GM12865 (cell line): Measurements from ENCODE around the gene LBX1.

ENCODE experiments used
- DNase-seq: peaks from one replicate; pipeline ENCODE4 v3.0.0; 2010; ENCODE audit warnings: low read depth
- H3K4me3 ChIP-seq: 2 replicates; pipeline ENCODE4 v1.5.1; 2011; ENCODE audit warnings: mild to moderate bottlenecking, low read depth, low read length, control low read depth
- CTCF ChIP-seq: IDR thresholded peaks from 2 replicates; pipeline ENCODE4 v1.5.1; 2011; ENCODE audit warnings: low read length, control low read depth, low read depth, inconsistent platforms; ENCODE audit not compliant: insufficient read depth; ENCODE audit errors: missing control alignments

The LBX1 gene

GRCh38 chr10:101225846-101226421 lies 3.3 kb downstream of the LBX1 start:
- H3K4me3 ChIP-seq, result no peak overlapping the region
- no peak for TF ChIP-seq CTCF
- DNase-seq, result no peak

- no peak for DNase-seq
- TF ChIP-seq CTCF, result no peak
- no peak overlapping the region for H3K4me3 ChIP-seq
Observed at GRCh38 chr10:101224910-101225823, 4.1 kb downstream of the LBX1 start.

- TF ChIP-seq CTCF, result no peak
- no peak overlapping the region for H3K4me3 ChIP-seq
- DNase-seq, result no peak
Observed at GRCh38 chr10:101224060-101224909, 5.0 kb downstream of the LBX1 start.

- no peak overlapping the region for H3K4me3 ChIP-seq
- no peak for TF ChIP-seq CTCF
- DNase-seq, result no peak
Observed at GRCh38 chr10:101223274-101224059, 5.8 kb downstream of the LBX1 start.

GRCh38 chr10:101222683-101223273 lies 6.5 kb downstream of the LBX1 start:
- DNase-seq, result no peak
- H3K4me3 ChIP-seq, result no peak overlapping the region
- no peak for TF ChIP-seq CTCF
